HepG2 (cell line): ENCODE results near the gene CHCHD3. TPM values are rescaled to one million over a fixed set of nuclear protein-coding genes. Genes with fewer than 3 reads are reported as not detected.

ENCODE experiments used
- MXD4 ChIP-seq: IDR thresholded peaks from 2 replicates; pipeline ENCODE4 v1.6.1; 2016; ENCODE audit warnings: mild to moderate bottlenecking, missing biosample characterization, missing genetic modification reagents
- SP4 ChIP-seq: sonication (generic); formaldehyde crosslinking; IDR thresholded peaks from 2 replicates; pipeline ENCODE4 v1.8.1; 2023; ENCODE audit warnings: mild to moderate bottlenecking, missing genetic modification reagents
- SP5 ChIP-seq: IDR thresholded peaks from 2 replicates; pipeline ENCODE4 v1.6.1; 2016; ENCODE audit warnings: low read depth, borderline replicate concordance
- TGIF2 ChIP-seq: IDR thresholded peaks from 2 replicates; pipeline ENCODE4 v1.6.1; 2016; ENCODE audit warnings: control low read depth, missing compliant biosample characterization
- ZNF33A ChIP-seq: sonication (generic); formaldehyde crosslinking; IDR thresholded peaks from 2 replicates; pipeline ENCODE4 v1.5.1; 2020; ENCODE audit warnings: missing genetic modification reagents, mild to moderate bottlenecking, moderate library complexity, borderline replicate concordance
- polyA plus RNA-seq, 8 experiments: library from polyadenylated mRNA; depleted of rRNA in 3 of 8; stranded (reverse) in 7 of 8; unstranded in 1 of 8; fragments of >200 nt; fragmentation: Illumina TruSeq in 4 of 8; extraction: Trizol in 4 of 8; gene quantifications; 2 replicates each; pipeline versions ENCODE4 v1.2.1 to v1.2.3, GENCODE V29; 2011 to 2016; ENCODE audit warnings: low read depth in 4 of 8, missing spikeins in 1 of 8, mixed read lengths in 1 of 8; ENCODE audit not compliant: insufficient read depth in 1 of 8
- total RNA-seq, 5 experiments: library from RNA; depleted of rRNA; stranded (reverse); fragments of >200 nt; fragmentation: Illumina TruSeq; extraction: Trizol; gene quantifications; 2 replicates each; pipeline ENCODE4 v1.2.3, GENCODE V29; 2016; ENCODE audit warnings: low read depth in 1 of 5
- TF ChIP-seq, protein P1 (sequence below): sonication (generic); formaldehyde crosslinking; IDR thresholded peaks from 2 replicates; pipeline ENCODE4 v1.9.0; 2021; ENCODE audit warnings: mild to moderate bottlenecking, missing genetic modification reagents
- TF ChIP-seq, protein P2 (sequence below): sonication (generic); formaldehyde crosslinking; conservative IDR thresholded peaks from 2 replicates; pipeline ENCODE4 v1.8.0; 2022; ENCODE audit warnings: missing genetic modification reagents
- TF ChIP-seq, protein P3 (sequence below): sonication (generic); formaldehyde crosslinking; IDR thresholded peaks from 2 replicates; pipeline ENCODE4 v1.4.0; 2020; ENCODE audit warnings: missing genetic modification reagents, borderline replicate concordance
- TF ChIP-seq, protein P4 (sequence below): fragments of 450-650 bp; IDR thresholded peaks from 2 replicates; pipeline ENCODE4 v1.6.1; 2016
- TF ChIP-seq, protein P5 (sequence below): sonication (generic); formaldehyde crosslinking; IDR thresholded peaks from 2 replicates; pipeline ENCODE4 v1.8.0; 2022; ENCODE audit warnings: mild to moderate bottlenecking, missing genetic modification reagents, moderate library complexity

CHCHD3 gene
- total and polyA plus RNA-seq, 2 of the 13 experiments (the other 11 are each of a cell fraction or from before 2014, with no cell fraction given): 32.7 to 86.8 TPM

DNA sequence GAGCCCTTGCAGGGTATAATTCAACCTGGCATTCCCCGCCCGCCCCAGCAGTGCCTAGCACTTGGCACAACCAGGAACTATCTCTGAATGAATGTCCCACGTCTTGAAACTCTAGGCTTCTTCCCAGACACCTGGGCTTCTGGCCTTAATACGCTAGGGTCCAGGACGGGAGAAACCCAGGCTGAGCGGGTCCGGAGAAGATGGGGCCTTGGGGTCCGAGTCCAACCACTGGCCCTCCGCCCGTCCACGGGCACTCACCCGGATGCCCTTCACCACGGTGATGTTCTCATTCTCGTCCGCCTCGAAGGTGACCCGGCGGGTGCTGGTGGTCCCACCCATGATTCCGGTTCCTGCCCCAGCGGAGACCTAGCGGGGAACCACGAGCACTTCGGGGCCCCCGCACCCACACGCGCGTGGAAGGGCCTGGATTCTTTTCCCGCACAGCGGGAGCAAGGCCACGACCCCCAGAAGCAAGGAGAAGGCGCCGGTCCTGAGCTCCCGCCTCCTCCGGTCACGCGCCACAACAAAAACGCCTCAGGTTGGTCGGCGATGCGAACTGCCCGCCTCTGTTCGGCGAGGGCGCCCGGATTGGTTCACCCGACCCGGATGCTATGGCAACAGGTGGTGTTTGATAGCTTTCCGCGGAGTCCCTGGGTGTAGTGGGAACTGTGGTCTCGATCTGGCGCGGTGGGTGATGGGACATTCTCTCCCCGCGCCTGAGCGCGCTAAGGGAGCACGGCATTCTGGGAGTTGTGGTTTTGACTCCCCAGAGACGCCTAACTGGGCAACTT is at the start of gene CHCHD3 (continued):
- TF ChIP-seq, protein P1, sequence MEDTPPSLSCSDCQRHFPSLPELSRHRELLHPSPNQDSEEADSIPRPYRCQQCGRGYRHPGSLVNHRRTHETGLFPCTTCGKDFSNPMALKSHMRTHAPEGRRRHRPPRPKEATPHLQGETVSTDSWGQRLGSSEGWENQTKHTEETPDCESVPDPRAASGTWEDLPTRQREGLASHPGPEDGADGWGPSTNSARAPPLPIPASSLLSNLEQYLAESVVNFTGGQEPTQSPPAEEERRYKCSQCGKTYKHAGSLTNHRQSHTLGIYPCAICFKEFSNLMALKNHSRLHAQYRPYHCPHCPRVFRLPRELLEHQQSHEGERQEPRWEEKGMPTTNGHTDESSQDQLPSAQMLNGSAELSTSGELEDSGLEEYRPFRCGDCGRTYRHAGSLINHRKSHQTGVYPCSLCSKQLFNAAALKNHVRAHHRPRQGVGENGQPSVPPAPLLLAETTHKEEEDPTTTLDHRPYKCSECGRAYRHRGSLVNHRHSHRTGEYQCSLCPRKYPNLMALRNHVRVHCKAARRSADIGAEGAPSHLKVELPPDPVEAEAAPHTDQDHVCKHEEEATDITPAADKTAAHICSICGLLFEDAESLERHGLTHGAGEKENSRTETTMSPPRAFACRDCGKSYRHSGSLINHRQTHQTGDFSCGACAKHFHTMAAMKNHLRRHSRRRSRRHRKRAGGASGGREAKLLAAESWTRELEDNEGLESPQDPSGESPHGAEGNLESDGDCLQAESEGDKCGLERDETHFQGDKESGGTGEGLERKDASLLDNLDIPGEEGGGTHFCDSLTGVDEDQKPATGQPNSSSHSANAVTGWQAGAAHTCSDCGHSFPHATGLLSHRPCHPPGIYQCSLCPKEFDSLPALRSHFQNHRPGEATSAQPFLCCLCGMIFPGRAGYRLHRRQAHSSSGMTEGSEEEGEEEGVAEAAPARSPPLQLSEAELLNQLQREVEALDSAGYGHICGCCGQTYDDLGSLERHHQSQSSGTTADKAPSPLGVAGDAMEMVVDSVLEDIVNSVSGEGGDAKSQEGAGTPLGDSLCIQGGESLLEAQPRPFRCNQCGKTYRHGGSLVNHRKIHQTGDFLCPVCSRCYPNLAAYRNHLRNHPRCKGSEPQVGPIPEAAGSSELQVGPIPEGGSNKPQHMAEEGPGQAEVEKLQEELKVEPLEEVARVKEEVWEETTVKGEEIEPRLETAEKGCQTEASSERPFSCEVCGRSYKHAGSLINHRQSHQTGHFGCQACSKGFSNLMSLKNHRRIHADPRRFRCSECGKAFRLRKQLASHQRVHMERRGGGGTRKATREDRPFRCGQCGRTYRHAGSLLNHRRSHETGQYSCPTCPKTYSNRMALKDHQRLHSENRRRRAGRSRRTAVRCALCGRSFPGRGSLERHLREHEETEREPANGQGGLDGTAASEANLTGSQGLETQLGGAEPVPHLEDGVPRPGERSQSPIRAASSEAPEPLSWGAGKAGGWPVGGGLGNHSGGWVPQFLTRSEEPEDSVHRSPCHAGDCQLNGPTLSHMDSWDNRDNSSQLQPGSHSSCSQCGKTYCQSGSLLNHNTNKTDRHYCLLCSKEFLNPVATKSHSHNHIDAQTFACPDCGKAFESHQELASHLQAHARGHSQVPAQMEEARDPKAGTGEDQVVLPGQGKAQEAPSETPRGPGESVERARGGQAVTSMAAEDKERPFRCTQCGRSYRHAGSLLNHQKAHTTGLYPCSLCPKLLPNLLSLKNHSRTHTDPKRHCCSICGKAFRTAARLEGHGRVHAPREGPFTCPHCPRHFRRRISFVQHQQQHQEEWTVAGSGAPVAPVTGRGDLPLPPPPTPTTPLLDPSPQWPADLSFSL (CRISPR knock-in tag): no peak
- TF ChIP-seq ZNF33A (CRISPR knock-in tag): 0 out of 2 replicates have a peak, but pooled peaks have one; percentile 37
- TF ChIP-seq, protein P2, sequence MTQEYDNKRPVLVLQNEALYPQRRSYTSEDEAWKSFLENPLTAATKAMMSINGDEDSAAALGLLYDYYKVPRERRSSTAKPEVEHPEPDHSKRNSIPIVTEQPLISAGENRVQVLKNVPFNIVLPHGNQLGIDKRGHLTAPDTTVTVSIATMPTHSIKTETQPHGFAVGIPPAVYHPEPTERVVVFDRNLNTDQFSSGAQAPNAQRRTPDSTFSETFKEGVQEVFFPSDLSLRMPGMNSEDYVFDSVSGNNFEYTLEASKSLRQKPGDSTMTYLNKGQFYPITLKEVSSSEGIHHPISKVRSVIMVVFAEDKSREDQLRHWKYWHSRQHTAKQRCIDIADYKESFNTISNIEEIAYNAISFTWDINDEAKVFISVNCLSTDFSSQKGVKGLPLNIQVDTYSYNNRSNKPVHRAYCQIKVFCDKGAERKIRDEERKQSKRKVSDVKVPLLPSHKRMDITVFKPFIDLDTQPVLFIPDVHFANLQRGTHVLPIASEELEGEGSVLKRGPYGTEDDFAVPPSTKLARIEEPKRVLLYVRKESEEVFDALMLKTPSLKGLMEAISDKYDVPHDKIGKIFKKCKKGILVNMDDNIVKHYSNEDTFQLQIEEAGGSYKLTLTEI (CRISPR knock-in tag): no peak
- TF ChIP-seq, protein P3, sequence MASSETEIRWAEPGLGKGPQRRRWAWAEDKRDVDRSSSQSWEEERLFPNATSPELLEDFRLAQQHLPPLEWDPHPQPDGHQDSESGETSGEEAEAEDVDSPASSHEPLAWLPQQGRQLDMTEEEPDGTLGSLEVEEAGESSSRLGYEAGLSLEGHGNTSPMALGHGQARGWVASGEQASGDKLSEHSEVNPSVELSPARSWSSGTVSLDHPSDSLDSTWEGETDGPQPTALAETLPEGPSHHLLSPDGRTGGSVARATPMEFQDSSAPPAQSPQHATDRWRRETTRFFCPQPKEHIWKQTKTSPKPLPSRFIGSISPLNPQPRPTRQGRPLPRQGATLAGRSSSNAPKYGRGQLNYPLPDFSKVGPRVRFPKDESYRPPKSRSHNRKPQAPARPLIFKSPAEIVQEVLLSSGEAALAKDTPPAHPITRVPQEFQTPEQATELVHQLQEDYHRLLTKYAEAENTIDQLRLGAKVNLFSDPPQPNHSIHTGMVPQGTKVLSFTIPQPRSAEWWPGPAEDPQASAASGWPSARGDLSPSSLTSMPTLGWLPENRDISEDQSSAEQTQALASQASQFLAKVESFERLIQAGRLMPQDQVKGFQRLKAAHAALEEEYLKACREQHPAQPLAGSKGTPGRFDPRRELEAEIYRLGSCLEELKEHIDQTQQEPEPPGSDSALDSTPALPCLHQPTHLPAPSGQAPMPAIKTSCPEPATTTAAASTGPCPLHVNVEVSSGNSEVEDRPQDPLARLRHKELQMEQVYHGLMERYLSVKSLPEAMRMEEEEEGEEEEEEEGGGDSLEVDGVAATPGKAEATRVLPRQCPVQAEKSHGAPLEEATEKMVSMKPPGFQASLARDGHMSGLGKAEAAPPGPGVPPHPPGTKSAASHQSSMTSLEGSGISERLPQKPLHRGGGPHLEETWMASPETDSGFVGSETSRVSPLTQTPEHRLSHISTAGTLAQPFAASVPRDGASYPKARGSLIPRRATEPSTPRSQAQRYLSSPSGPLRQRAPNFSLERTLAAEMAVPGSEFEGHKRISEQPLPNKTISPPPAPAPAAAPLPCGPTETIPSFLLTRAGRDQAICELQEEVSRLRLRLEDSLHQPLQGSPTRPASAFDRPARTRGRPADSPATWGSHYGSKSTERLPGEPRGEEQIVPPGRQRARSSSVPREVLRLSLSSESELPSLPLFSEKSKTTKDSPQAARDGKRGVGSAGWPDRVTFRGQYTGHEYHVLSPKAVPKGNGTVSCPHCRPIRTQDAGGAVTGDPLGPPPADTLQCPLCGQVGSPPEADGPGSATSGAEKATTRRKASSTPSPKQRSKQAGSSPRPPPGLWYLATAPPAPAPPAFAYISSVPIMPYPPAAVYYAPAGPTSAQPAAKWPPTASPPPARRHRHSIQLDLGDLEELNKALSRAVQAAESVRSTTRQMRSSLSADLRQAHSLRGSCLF: no peak
- TF ChIP-seq, protein P4, sequence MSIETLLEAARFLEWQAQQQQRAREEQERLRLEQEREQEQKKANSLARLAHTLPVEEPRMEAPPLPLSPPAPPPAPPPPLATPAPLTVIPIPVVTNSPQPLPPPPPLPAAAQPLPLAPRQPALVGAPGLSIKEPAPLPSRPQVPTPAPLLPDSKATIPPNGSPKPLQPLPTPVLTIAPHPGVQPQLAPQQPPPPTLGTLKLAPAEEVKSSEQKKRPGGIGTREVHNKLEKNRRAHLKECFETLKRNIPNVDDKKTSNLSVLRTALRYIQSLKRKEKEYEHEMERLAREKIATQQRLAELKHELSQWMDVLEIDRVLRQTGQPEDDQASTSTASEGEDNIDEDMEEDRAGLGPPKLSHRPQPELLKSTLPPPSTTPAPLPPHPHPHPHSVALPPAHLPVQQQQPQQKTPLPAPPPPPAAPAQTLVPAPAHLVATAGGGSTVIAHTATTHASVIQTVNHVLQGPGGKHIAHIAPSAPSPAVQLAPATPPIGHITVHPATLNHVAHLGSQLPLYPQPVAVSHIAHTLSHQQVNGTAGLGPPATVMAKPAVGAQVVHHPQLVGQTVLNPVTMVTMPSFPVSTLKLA: no peak
- TF ChIP-seq MXD4 (CRISPR knock-in tag): peak; percentile 47; the same call in 1 of the 2 replicates
- 0 out of 2 replicates have a peak, but pooled peaks have one; percentile 23 for TF ChIP-seq SP5
- TF ChIP-seq, protein P5, sequence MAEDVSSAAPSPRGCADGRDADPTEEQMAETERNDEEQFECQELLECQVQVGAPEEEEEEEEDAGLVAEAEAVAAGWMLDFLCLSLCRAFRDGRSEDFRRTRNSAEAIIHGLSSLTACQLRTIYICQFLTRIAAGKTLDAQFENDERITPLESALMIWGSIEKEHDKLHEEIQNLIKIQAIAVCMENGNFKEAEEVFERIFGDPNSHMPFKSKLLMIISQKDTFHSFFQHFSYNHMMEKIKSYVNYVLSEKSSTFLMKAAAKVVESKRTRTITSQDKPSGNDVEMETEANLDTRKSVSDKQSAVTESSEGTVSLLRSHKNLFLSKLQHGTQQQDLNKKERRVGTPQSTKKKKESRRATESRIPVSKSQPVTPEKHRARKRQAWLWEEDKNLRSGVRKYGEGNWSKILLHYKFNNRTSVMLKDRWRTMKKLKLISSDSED (CRISPR knock-in tag): no peak
- peak; percentile 78 for TF ChIP-seq SP4 (CRISPR knock-in tag)
- TF ChIP-seq TGIF2 (CRISPR knock-in tag): 0 out of 2 replicates have a peak, but pooled peaks have one; percentile 55
